Measurements from ENCODE around the gene ALKBH1.

DNA sequence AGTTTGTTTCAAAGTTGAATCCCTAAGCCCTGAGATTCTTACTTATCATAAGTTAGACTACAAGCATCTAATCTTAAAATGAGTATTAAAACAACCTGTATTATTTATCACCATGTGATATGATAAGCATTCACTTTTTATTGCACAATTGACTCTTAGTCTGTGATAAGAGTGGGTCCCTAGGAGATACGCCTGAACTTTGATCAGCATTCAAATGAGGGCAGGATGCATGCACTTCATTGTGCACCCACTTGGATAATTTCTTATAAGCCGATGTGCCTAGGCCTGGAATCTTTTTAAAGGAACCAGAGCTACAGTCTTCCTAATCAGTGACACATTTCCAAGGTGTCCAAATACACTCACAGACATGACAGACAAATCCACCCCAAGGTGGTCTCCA is 60.0 kb downstream of the ALKBH1 start:
- TF ChIP-seq, protein P1, sequence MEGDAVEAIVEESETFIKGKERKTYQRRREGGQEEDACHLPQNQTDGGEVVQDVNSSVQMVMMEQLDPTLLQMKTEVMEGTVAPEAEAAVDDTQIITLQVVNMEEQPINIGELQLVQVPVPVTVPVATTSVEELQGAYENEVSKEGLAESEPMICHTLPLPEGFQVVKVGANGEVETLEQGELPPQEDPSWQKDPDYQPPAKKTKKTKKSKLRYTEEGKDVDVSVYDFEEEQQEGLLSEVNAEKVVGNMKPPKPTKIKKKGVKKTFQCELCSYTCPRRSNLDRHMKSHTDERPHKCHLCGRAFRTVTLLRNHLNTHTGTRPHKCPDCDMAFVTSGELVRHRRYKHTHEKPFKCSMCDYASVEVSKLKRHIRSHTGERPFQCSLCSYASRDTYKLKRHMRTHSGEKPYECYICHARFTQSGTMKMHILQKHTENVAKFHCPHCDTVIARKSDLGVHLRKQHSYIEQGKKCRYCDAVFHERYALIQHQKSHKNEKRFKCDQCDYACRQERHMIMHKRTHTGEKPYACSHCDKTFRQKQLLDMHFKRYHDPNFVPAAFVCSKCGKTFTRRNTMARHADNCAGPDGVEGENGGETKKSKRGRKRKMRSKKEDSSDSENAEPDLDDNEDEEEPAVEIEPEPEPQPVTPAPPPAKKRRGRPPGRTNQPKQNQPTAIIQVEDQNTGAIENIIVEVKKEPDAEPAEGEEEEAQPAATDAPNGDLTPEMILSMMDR (IDR thresholded peaks at IDR 0.05; ENCODE audit: poor library complexity, severe bottlenecking): no peak
- no peak for TF ChIP-seq EP300 (conservative IDR thresholded peaks at IDR 0.05; ENCODE audit: poor library complexity, severe bottlenecking)
- no peak for TF ChIP-seq EZH2 (IDR thresholded peaks at IDR 0.05; ENCODE audit: borderline replicate concordance, insufficient read depth, low read length, poor library complexity, severe bottlenecking)

All from neural cell (in vitro differentiated cells).